H9 (cell line): ENCODE results near the gene TMEM134. TPM values are rescaled to one million over a fixed set of nuclear protein-coding genes. Genes with fewer than 3 reads are reported as not detected.

Source experiments
- DNase-seq: peaks from one replicate; pipeline ENCODE4 v3.0.0-alpha.2; 2017
- H2AFZ ChIP-seq: one replicate; pipeline ENCODE4 v1.6.1; 2013; ENCODE audit warnings: mild to moderate bottlenecking, low read length, control low read depth, moderate library complexity
- H2AK5ac ChIP-seq: 2 replicates; pipeline ENCODE4 v1.6.1; 2013; ENCODE audit warnings: low read length, control low read depth, mixed read lengths; ENCODE audit not compliant: insufficient read length
- H2BK120ac ChIP-seq: one replicate; pipeline ENCODE4 v1.6.1; 2013; ENCODE audit warnings: low read depth, mild to moderate bottlenecking, low read length, control low read depth, inconsistent platforms; ENCODE audit not compliant: poor library complexity, severe bottlenecking
- H2BK12ac ChIP-seq: 2 replicates; pipeline ENCODE4 v1.6.1; 2013; ENCODE audit warnings: low read length, control low read depth, mixed read lengths, low read depth; ENCODE audit not compliant: insufficient read length
- H2BK15ac ChIP-seq: 2 replicates; pipeline ENCODE4 v1.6.1; 2013; ENCODE audit warnings: low read depth, low read length, control low read depth
- H2BK20ac ChIP-seq: one replicate; pipeline ENCODE4 v1.6.1; 2013; ENCODE audit warnings: low read depth, mild to moderate bottlenecking, low read length, control low read depth, inconsistent platforms; ENCODE audit not compliant: poor library complexity, severe bottlenecking
- H2BK5ac ChIP-seq: 2 replicates; pipeline ENCODE4 v1.6.1; 2013; ENCODE audit warnings: low read length, control low read depth, mixed read lengths; ENCODE audit not compliant: insufficient read length
- H3K14ac ChIP-seq: 2 replicates; pipeline ENCODE4 v1.6.1; 2013; ENCODE audit warnings: low read length, control low read depth; ENCODE audit not compliant: insufficient read depth
- H3K18ac ChIP-seq: 2 replicates; pipeline ENCODE4 v1.6.1; 2013; ENCODE audit warnings: low read depth, mild to moderate bottlenecking, mixed read lengths, low read length, control low read depth; ENCODE audit not compliant: insufficient read length
- H3K23ac ChIP-seq: 2 replicates; pipeline ENCODE4 v1.6.1; 2013; ENCODE audit warnings: low read length, control low read depth, mixed read lengths, low read depth; ENCODE audit not compliant: insufficient read length
- H3K23me2 ChIP-seq: 2 replicates; pipeline ENCODE4 v1.6.1; 2013; ENCODE audit warnings: low read depth, mild to moderate bottlenecking, mixed read lengths, low read length, control low read depth; ENCODE audit not compliant: insufficient read length, poor library complexity, severe bottlenecking
- H3K27ac ChIP-seq: 2 replicates; pipeline ENCODE4 v1.5.1; 2013; ENCODE audit warnings: low read length, control low read depth, mixed read lengths, low read depth; ENCODE audit not compliant: insufficient read length
- H3K27me3 ChIP-seq: 2 replicates; pipeline ENCODE4 v1.6.1; 2013; ENCODE audit warnings: low read length, control low read depth, inconsistent platforms; ENCODE audit not compliant: insufficient read depth
- H3K4ac ChIP-seq: 2 replicates; pipeline ENCODE4 v1.6.1; 2013; ENCODE audit warnings: low read depth, mild to moderate bottlenecking, control low read depth, inconsistent platforms, low read length, moderate library complexity
- H3K4me1 ChIP-seq: 2 replicates; pipeline ENCODE4 v1.6.1; 2013; ENCODE audit warnings: low read length, control low read depth, inconsistent platforms; ENCODE audit not compliant: insufficient read depth
- H3K4me2 ChIP-seq: 2 replicates; pipeline ENCODE4 v1.6.1; 2013; ENCODE audit warnings: low read length, control low read depth, mixed read lengths; ENCODE audit not compliant: insufficient read length, insufficient read depth
- H3K56ac ChIP-seq: 2 replicates; pipeline ENCODE4 v1.6.1; 2013; ENCODE audit warnings: low read depth, mild to moderate bottlenecking, mixed read lengths, low read length, control low read depth; ENCODE audit not compliant: insufficient read length
- H3K79me1 ChIP-seq: 2 replicates; pipeline ENCODE4 v1.6.1; 2013; ENCODE audit warnings: low read depth, mild to moderate bottlenecking, moderate library complexity, low read length, control low read depth, inconsistent platforms; ENCODE audit not compliant: insufficient read depth, poor library complexity, severe bottlenecking
- H3K79me2 ChIP-seq: 2 replicates; pipeline ENCODE4 v1.6.1; 2013; ENCODE audit warnings: low read length, control low read depth, inconsistent platforms; ENCODE audit not compliant: insufficient read depth
- H3K9ac ChIP-seq: 2 replicates; pipeline ENCODE4 v1.6.1; 2013; ENCODE audit warnings: low read length, control low read depth, mixed read lengths; ENCODE audit not compliant: insufficient read length; ENCODE audit errors: extremely low read depth
- H3K9me3 ChIP-seq: one replicate; pipeline ENCODE4 v1.6.1; 2013; ENCODE audit warnings: low read depth, low read length, inconsistent platforms; ENCODE audit not compliant: control insufficient read depth
- H3T11ph ChIP-seq: one replicate; pipeline ENCODE4 v1.6.1; 2013; ENCODE audit warnings: mild to moderate bottlenecking, low read length, control low read depth, inconsistent platforms
- H4K20me1 ChIP-seq: one replicate; pipeline ENCODE4 v1.6.1; 2013; ENCODE audit not compliant: control insufficient read depth, insufficient read length, insufficient read depth
- H4K5ac ChIP-seq: 2 replicates; pipeline ENCODE4 v1.6.1; 2013; ENCODE audit warnings: low read depth, mild to moderate bottlenecking, mixed read lengths, low read length, control low read depth; ENCODE audit not compliant: insufficient read length
- H4K8ac ChIP-seq: replicated peaks from 2 replicates; pipeline ENCODE4 v1.6.1; 2013; ENCODE audit warnings: low read length, control low read depth, mixed read lengths, low read depth; ENCODE audit not compliant: insufficient read length
- H4K91ac ChIP-seq: 2 replicates; pipeline ENCODE4 v1.6.1; 2013; ENCODE audit warnings: low read depth, mild to moderate bottlenecking, moderate library complexity, mixed read lengths, low read length, control low read depth; ENCODE audit not compliant: insufficient read length
- H3K27ac Mint-ChIP-seq, 3 experiments: 2 replicates in 2 of 3; 3 replicates in 1 of 3; pipeline ENCODE4 v1.8.0; 2020 to 2021; ENCODE audit warnings: mixed read lengths in 3 of 3, mild to moderate bottlenecking in 1 of 3, moderate library complexity in 1 of 3
- H3K27me3 Mint-ChIP-seq: 2 replicates; pipeline ENCODE4 v1.8.0; 2021; ENCODE audit warnings: low read depth, mild to moderate bottlenecking, moderate library complexity, mixed read lengths
- H3K36me3 Mint-ChIP-seq, 3 experiments: 2 replicates in 2 of 3; 3 replicates in 1 of 3; pipeline ENCODE4 v1.8.0; 2020 to 2021; ENCODE audit warnings: low read depth in 3 of 3, mixed read lengths in 3 of 3; ENCODE audit not compliant: insufficient read depth in 1 of 3
- H3K4me1 Mint-ChIP-seq, 2 experiments: 2 replicates each; pipeline ENCODE4 v1.8.0; 2020; ENCODE audit warnings: mixed read lengths in 2 of 2
- H3K4me3 Mint-ChIP-seq, 2 experiments: 2 replicates in 1 of 2; 3 replicates in 1 of 2; pipeline ENCODE4 v1.8.0; 2020 to 2021; ENCODE audit warnings: mild to moderate bottlenecking in 2 of 2, mixed read lengths in 2 of 2, moderate library complexity in 1 of 2
- H3K9me3 Mint-ChIP-seq, 2 experiments: 2 replicates in 1 of 2; 3 replicates in 1 of 2; pipeline ENCODE4 v1.8.0; 2020; ENCODE audit warnings: mild to moderate bottlenecking in 2 of 2, mixed read lengths in 2 of 2, moderate library complexity in 1 of 2
- CTCF ChIP-seq: fragments of 200-600 bp; sonication (generic); conservative IDR thresholded peaks from 3 replicates; pipeline ENCODE4 v1.8.0; 2021; ENCODE audit warnings: antibody characterized with exemption, mild to moderate bottlenecking
- WGBS: extraction: QIAGEN DNeasy Blood & Tissue Kit; methylation state at CpG from one replicate; pipeline ENCODE4 v1.1.7; 2013; ENCODE audit warnings: missing lambda C conversion rate, low lambda C conversion rate, mixed read lengths; ENCODE audit not compliant: insufficient read length; ENCODE audit errors: extremely low coverage; 5-methylcytosine and 5-hydroxymethylcytosine counted together
- total RNA-seq: library from RNA; stranded (reverse); gene quantifications from 2 replicates; pipeline ENCODE4 v1.2.1, GENCODE V29; 2021

Gene TMEM134
- total RNA-seq, 1 experiment from 2014 or later: 53.6 TPM

DNA sequence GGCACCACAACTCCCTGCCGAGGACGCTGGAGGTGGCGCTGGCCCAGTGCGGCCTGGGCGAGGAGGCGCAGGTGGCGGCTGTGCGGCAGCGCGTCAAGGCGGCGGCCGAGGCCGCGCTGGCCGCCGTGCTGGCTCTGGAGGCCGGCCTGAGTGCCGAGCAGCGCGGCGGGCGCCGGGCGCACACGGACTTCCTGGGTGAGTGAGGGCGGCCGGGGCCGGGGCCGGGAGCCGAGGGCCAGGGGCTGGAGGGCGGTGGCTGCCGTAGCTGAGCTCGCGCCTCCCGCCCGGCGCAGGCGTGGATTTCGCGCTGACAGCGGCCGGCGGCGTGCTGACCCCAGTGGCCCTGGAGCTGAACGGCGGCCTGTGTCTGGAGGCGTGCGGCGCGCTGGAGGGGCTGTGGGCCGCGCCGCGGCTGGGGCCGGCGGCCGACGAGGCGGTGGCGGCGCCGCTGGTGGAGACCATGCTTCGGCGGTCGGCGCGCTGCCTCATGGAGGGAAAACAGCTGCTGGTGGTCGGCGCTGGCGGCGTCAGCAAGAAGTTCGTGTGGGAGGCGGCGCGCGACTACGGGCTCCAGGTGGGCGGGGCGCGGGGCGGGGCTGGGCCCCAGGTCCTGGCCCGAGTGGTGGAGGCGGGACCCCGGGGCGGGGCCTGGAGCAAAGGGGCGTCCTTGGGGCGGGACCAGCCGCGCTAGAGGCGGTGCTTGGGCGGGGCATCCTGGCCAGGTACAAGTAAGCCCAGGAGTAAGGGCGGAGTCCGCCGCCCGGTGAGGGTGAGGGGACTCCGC is 48.2 kb downstream of the TMEM134 start:
- Histone ChIP-seq H3K14ac (no peak overlapping the region; the same call in 1 of the 2 replicates), H3K9me3 (no peaks in the 10 kb centered on the region)
- H3K9me3 Mint-ChIP-seq: no peaks in the 10 kb centered on the region; a peak in 1 of 5 replicates

More for the DNA sequence above, 48.2 kb downstream of the TMEM134 start:
- Histone ChIP-seq H3K27ac (no peak overlapping the region), H2AK5ac (no peak overlapping the region), H3K4me1 (no peaks in the 10 kb centered on the region), H4K8ac (no peak overlapping the region), H3K18ac (no peak overlapping the region), H4K91ac (no peak overlapping the region), H3K27me3 (no peaks in the 10 kb centered on the region), H2BK15ac (no peak overlapping the region), H2BK12ac (no peak overlapping the region), H2BK20ac (no peak overlapping the region), H3K56ac (no peak overlapping the region), H3K4ac (no peak overlapping the region), H3K23ac (no peak overlapping the region), H3K79me1 (no peaks in the 10 kb centered on the region), H3K23me2 (no peaks in the 10 kb centered on the region), H2BK120ac (no peak overlapping the region), H3K9ac (no peak overlapping the region), H2AFZ (no peak overlapping the region), H3K79me2 (no peaks in the 10 kb centered on the region), H3T11ph (no peak overlapping the region), H4K20me1 (no peaks in the 10 kb centered on the region), H2BK5ac (no peak overlapping the region), H3K4me2 (peak overlapping the region; percentile 33), H4K5ac (no peak overlapping the region)
- Mint-ChIP-seq H3K27me3 (peaks cover 14% of the 10 kb centered on the region), H3K27ac (peak overlapping the region in 2 of 3 experiments; percentile 77 to 83; a peak in 2 of 7 replicates), H3K4me3 (peak overlapping the region; percentile 55 to 82), H3K36me3 (peaks cover 0 to 1% (median 0%) of the 10 kb centered on the region in 3 experiments; a peak in 1 of 7 replicates), H3K4me1 (peaks cover 28 to 31% of the 10 kb centered on the region in 2 experiments)
- TF ChIP-seq CTCF: no peak
- no CpG with 5 or more reads among the region's 97 CpGs for WGBS
- DNase-seq: peak; percentile 98
